MCF 10A (cell line): ENCODE measurements around the gene NFAM1. TPM values are rescaled to one million over a fixed set of nuclear protein-coding genes. Genes with fewer than 3 reads are reported as not detected.

ENCODE experiments used
- BruUV-seq: library from RNA; stranded (reverse); fragments of 400-500 nt; replicated peaks from 2 replicates; lab custom pipeline; 2021; lab: Mats Ljungman, UMichigan
- CTCF ChIA-PET: fragments of 300-600 bp; sonication (Branson Sonifier 250); formaldehyde crosslinking; extraction: SDS; loops from one replicate; lab custom pipeline; 2021; ENCODE audit warnings: antibody characterized with exemption, inconsistent platforms; lab: Yijun Ruan, JAX
- POLR2A ChIA-PET: fragments of 300-600, 350-650 bp; sonication (Branson Sonifier 250); formaldehyde crosslinking; extraction: SDS; loops from one replicate; lab custom pipeline; 2020; ENCODE audit warnings: antibody characterized with exemption, inconsistent platforms; lab: Yijun Ruan, JAX
- DNase-seq: peaks from one replicate; pipeline ENCODE4 v3.0.0-alpha.2; 2018; ENCODE audit not compliant: unreplicated experiment
- H3K27ac Mint-ChIP-seq: one replicate; pipeline ENCODE4 v1.8.0; 2022; ENCODE audit warnings: mild to moderate bottlenecking, low read depth, mixed read lengths; ENCODE audit not compliant: unreplicated experiment
- H3K27me3 Mint-ChIP-seq: one replicate; pipeline ENCODE4 v1.8.0; 2022; ENCODE audit warnings: mixed read lengths; ENCODE audit not compliant: insufficient read depth, unreplicated experiment
- H3K36me3 Mint-ChIP-seq: one replicate; pipeline ENCODE4 v1.8.0; 2022; ENCODE audit warnings: mild to moderate bottlenecking, moderate library complexity, mixed read lengths; ENCODE audit not compliant: insufficient read depth, unreplicated experiment
- H3K4me1 Mint-ChIP-seq: one replicate; pipeline ENCODE4 v1.8.0; 2022; ENCODE audit warnings: mixed read lengths; ENCODE audit not compliant: insufficient read depth, unreplicated experiment
- H3K4me3 Mint-ChIP-seq: one replicate; pipeline ENCODE4 v1.8.0; 2022; ENCODE audit warnings: mild to moderate bottlenecking, moderate library complexity, mixed read lengths; ENCODE audit not compliant: unreplicated experiment
- H3K9me3 Mint-ChIP-seq: one replicate; pipeline ENCODE4 v1.8.0; 2022; ENCODE audit warnings: mixed read lengths; ENCODE audit not compliant: unreplicated experiment
- intact Hi-C: fragments of 100-400 bp; cut with micrococcal nuclease; formaldehyde crosslinking; loops from 2 replicates; pipeline ENCODE4 v1.14.1; 2022
- total RNA-seq: library from RNA; stranded (reverse); gene quantifications from 2 replicates; pipeline ENCODE4 v1.2.3, GENCODE V29; 2022
- TF ChIP-seq, protein P1 (sequence below): fragments of 200-600 bp; IDR thresholded peaks from one replicate; pipeline ENCODE4 v1.8.0; 2022; ENCODE audit warnings: antibody characterized with exemption, mild to moderate bottlenecking; ENCODE audit not compliant: unreplicated experiment

Gene NFAM1
- total RNA-seq, 1 experiment from 2014 or later: not detected

DNA sequence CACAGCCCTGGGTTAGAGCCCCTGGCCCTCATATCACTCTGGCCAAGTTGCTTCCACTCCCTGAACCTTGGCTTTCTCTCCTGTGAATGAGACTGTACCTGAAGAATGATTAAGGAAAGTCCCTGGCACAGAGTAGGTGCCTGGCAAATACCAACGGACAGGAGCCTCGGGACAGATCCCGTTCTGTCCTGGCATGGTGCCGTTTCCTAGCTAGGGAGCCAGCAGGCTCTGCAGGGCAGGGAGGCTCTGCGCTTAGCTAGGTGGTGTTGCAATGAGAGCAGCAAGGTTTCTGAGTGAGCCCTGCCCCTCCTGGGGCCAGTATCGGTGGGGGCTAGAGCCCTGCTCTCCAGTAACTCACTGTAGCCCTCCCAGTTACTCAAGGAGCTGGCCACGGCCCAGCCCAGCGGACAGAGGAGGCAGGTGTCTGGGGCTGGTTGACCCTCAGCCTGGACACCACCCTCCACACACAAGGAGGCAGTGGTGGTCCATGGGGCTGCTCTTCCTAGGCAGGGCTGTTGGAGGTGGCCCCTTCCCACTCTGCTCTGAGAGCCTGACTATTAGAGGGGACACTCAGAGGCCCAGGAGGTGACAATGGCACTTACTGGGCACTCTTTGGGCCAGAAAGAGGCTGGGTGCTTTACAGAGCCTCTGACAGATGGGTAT, 74.4 kb downstream of the NFAM1 start:
- TF ChIP-seq, protein P1, sequence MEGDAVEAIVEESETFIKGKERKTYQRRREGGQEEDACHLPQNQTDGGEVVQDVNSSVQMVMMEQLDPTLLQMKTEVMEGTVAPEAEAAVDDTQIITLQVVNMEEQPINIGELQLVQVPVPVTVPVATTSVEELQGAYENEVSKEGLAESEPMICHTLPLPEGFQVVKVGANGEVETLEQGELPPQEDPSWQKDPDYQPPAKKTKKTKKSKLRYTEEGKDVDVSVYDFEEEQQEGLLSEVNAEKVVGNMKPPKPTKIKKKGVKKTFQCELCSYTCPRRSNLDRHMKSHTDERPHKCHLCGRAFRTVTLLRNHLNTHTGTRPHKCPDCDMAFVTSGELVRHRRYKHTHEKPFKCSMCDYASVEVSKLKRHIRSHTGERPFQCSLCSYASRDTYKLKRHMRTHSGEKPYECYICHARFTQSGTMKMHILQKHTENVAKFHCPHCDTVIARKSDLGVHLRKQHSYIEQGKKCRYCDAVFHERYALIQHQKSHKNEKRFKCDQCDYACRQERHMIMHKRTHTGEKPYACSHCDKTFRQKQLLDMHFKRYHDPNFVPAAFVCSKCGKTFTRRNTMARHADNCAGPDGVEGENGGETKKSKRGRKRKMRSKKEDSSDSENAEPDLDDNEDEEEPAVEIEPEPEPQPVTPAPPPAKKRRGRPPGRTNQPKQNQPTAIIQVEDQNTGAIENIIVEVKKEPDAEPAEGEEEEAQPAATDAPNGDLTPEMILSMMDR: no peak
- no peaks in the 10 kb centered on the region for H3K9me3 Mint-ChIP-seq
- H3K4me3 Mint-ChIP-seq: no peak overlapping the region
- POLR2A ChIA-PET: interaction anchor here (0.6 to 2.2 kb wide), 7 partner anchors 8 to 76 kb away, joined by 3 to 21 read pairs (median 4); no protein-coding TSS in a partner anchor
- H3K4me1 Mint-ChIP-seq: peaks cover 18% of the 10 kb centered on the region
- peak; percentile 94 for DNase-seq
- CTCF ChIA-PET: interaction anchor here (0.6 to 2.4 kb wide), 4 partner anchors 11 to 632 kb away, joined by 3 to 10 read pairs (median 4); no protein-coding TSS in a partner anchor
- peak overlapping the region; percentile 97 for H3K27ac Mint-ChIP-seq
- intact Hi-C loops: no loop called here
- peaks cover 6% of the 10 kb centered on the region for H3K36me3 Mint-ChIP-seq
- no peaks in the 10 kb centered on the region for H3K27me3 Mint-ChIP-seq
- BruUV-seq: no TSS peak

DNA sequence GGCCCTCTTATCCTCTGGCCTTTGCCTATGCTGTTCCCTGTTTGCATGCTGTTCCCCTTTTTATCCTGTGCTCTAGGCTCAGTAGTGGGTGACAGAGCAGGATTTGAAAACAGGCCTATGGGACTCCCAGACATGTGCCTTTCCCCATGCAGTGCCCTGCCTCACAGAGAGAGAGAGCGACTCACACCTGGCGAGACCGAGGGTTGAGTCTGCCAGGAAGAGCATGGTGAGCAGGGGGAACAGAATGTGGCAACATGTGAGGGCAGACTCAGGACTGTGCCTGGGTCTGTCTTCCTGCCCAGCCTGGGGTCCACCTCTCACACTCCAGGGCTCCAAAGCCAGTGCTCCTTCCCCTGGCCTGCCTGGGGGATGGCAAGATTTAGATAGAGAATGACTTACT, 75.0 kb downstream of the NFAM1 start:
- H3K4me3 Mint-ChIP-seq: no peak overlapping the region
- peaks cover 18% of the 10 kb centered on the region for H3K4me1 Mint-ChIP-seq
- BruUV-seq: no TSS peak
- intact Hi-C loops: no loop called here
- TF ChIP-seq, protein P1: no peak
- H3K27me3 Mint-ChIP-seq: no peaks in the 10 kb centered on the region
- H3K9me3 Mint-ChIP-seq: no peaks in the 10 kb centered on the region
- H3K36me3 Mint-ChIP-seq: peaks cover 6% of the 10 kb centered on the region
- H3K27ac Mint-ChIP-seq: peak overlapping the region; percentile 97
- CTCF ChIA-PET: interaction anchor here (0.9 kb wide), 1 partner anchor 39 kb away, joined by 4 read pairs; no protein-coding TSS in a partner anchor
- POLR2A ChIA-PET: interaction anchor here (1.0 to 2.2 kb wide), 5 partner anchors 9 to 77 kb away, joined by 3 to 21 read pairs (median 7); no protein-coding TSS in a partner anchor
- DNase-seq: peak; percentile 76

DNA sequence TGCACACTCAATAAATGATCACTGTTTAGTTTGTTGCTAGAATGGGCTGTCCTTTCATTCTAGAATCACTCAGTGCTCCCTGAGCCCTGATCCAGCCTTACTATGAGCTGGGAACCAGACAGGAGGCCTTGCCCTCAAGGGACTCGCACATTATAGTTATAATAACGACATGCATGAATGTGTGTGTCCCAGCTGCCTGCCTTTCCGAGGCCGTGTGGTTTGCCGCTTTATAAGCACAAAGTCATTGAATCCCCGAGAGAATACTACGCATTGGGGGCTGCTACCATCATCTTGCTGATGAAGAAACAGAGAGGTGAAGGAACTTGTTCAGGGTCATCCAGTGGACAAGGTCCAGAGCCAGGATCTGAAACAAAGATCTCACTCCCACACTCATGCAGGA, 75.7 kb downstream of the NFAM1 start:
- Mint-ChIP-seq H3K27me3 (no peaks in the 10 kb centered on the region), H3K27ac (peak overlapping the region; percentile 97), H3K4me1 (peaks cover 18% of the 10 kb centered on the region), H3K36me3 (peaks cover under 1% of the 10 kb centered on the region), H3K9me3 (no peaks in the 10 kb centered on the region), H3K4me3 (no peak overlapping the region)
- POLR2A ChIA-PET: interaction anchor here (0.6 to 2.2 kb wide), 4 partner anchors 10 to 21 kb away, joined by 4 to 21 read pairs (median 4); no protein-coding TSS in a partner anchor
- DNase-seq: no peak
- no TSS peak for BruUV-seq
- intact Hi-C loops: no loop called here
- CTCF ChIA-PET: interaction anchor here (0.7 to 0.9 kb wide), 2 partner anchors 38 to 266 kb away, joined by 3 to 4 read pairs; no protein-coding TSS in a partner anchor
- TF ChIP-seq, protein P1: no peak
